ENCODE measurements around the gene TSPAN12.

The TSPAN12 gene

GRCh38 chr7:120738816-120739215 lies 119.1 kb downstream of the TSPAN12 start:
- no peak for DNase-seq
